K562 (cell line): ENCODE data around the gene BPHL. TPM values are rescaled to one million over a fixed set of nuclear protein-coding genes. Genes with fewer than 3 reads are reported as not detected.

Experiments used
- GATA2 ChIP-seq: sonication (generic); formaldehyde crosslinking; IDR thresholded peaks from 2 replicates; pipeline ENCODE4 v1.4.0; 2020; ENCODE audit warnings: mild to moderate bottlenecking, missing genetic modification reagents
- HEY1 ChIP-seq: fragments of 250-450 bp; sonication (Bioruptor Pico); IDR thresholded peaks from 2 replicates; pipeline ENCODE4 v1.5.0; 2020; ENCODE audit warnings: mild to moderate bottlenecking, moderate library complexity, borderline replicate concordance
- HMG20B ChIP-seq: fragments of 250-450 bp; sonication (Bioruptor Pico); IDR thresholded peaks from 2 replicates; pipeline ENCODE4 v1.5.0; 2021; ENCODE audit warnings: mild to moderate bottlenecking
- KDM1A ChIP-seq, 2 experiments: fragments of 450-650 bp; IDR thresholded peaks; 2 replicates each; pipeline ENCODE4 v1.6.1; 2016; ENCODE audit warnings: mild to moderate bottlenecking in 2 of 2
- MTA3 ChIP-seq: fragments of 450-650 bp; formaldehyde crosslinking; IDR thresholded peaks from 2 replicates; pipeline ENCODE4 v1.6.1; 2017; ENCODE audit warnings: mild to moderate bottlenecking, borderline replicate concordance
- RB1 ChIP-seq: fragments of 450-650 bp; IDR thresholded peaks from 2 replicates; pipeline ENCODE4 v1.6.1; 2017; ENCODE audit warnings: low read depth, mild to moderate bottlenecking
- SAFB ChIP-seq: fragments of 200-400 bp; formaldehyde crosslinking; IDR thresholded peaks from 2 replicates; pipeline ENCODE4 v1.6.1; 2017; ENCODE audit warnings: low read depth, low read length, borderline replicate concordance
- SMARCA5 ChIP-seq: fragments of 450-650 bp; IDR thresholded peaks from 2 replicates; pipeline ENCODE4 v1.6.1; 2016
- TEAD2 ChIP-seq: fragments of 450-650 bp; IDR thresholded peaks from 2 replicates; pipeline ENCODE4 v1.6.1; 2016; ENCODE audit warnings: missing genetic modification characterization, control low read depth, missing compliant biosample characterization
- TGIF2 ChIP-seq: sonication (generic); formaldehyde crosslinking; IDR thresholded peaks from 2 replicates; pipeline ENCODE4 v1.8.1; 2022; ENCODE audit warnings: mild to moderate bottlenecking, missing genetic modification reagents, moderate library complexity
- ZBTB8A ChIP-seq: fragments of 450-650 bp; IDR thresholded peaks from 2 replicates; pipeline ENCODE4 v1.6.1; 2018; ENCODE audit warnings: mild to moderate bottlenecking, moderate library complexity; ENCODE audit not compliant: partially characterized antibody
- ZNF444 ChIP-seq: fragments of 250-450 bp; sonication (Bioruptor Pico); IDR thresholded peaks from 2 replicates; pipeline ENCODE4 v1.4.0; 2020; ENCODE audit warnings: mild to moderate bottlenecking, moderate library complexity
- ZNF77 ChIP-seq: fragments of 250-450 bp; sonication (Bioruptor Pico); IDR thresholded peaks from 2 replicates; pipeline ENCODE4 v1.5.0; 2020
- polyA plus RNA-seq, 8 experiments: library from polyadenylated mRNA; depleted of rRNA in 4 of 8; stranded (reverse) in 5 of 8; unstranded in 3 of 8; fragments of >200 nt; fragmentation: Nextera tagmentation in 2 of 8; fragmentation: Illumina TruSeq in 1 of 8; extraction: Ambion mirVana in 2 of 8; extraction: Trizol in 1 of 8; gene quantifications; 2 replicates each; pipeline versions ENCODE4 v1.2.1 to v1.2.3, GENCODE V29; 2011 to 2014; ENCODE audit warnings: inconsistent platforms in 1 of 8, missing spikeins in 1 of 8
- total RNA-seq, 7 experiments: library from RNA; depleted of rRNA in 6 of 7; stranded (reverse); fragments of >200 nt in 6 of 7; fragmentation: Illumina TruSeq in 2 of 7; extraction: Trizol in 2 of 7; gene quantifications; 2 replicates each; pipeline versions ENCODE4 v1.2.1 to v1.2.3, GENCODE V29; 2011 to 2021; ENCODE audit warnings: low replicate concordance in 1 of 7
- TF ChIP-seq, protein P1 (sequence below): IDR thresholded peaks from 2 replicates; pipeline ENCODE4 v1.6.1; 2012; ENCODE audit warnings: low read depth, low read length, improper control_type of control experiment, borderline replicate concordance
- TF ChIP-seq, protein P2 (sequence below): sonication (generic); formaldehyde crosslinking; IDR thresholded peaks from 2 replicates; pipeline ENCODE4 v1.5.0; 2020; ENCODE audit warnings: missing genetic modification reagents
- TF ChIP-seq, protein P3 (sequence below): sonication (generic); formaldehyde crosslinking; IDR thresholded peaks from 2 replicates; pipeline ENCODE4 v1.8.1; 2023; ENCODE audit warnings: mild to moderate bottlenecking, missing genetic modification reagents
- TF ChIP-seq, protein P4 (sequence below): fragments of 450-650 bp; IDR thresholded peaks from 2 replicates; pipeline ENCODE4 v1.6.1; 2016
- TF ChIP-seq, protein P5 (sequence below): fragments of 250-450 bp; sonication (Bioruptor Pico); IDR thresholded peaks from 2 replicates; pipeline ENCODE4 v1.9.0; 2021; ENCODE audit warnings: mild to moderate bottlenecking, inconsistent platforms

The BPHL gene
- total and polyA plus RNA-seq, 9 of the 15 experiments (the other 6 are each of a cell fraction or from before 2014, with no cell fraction given), result 3.5 to 17.4 (median 8.2) TPM

DNA sequence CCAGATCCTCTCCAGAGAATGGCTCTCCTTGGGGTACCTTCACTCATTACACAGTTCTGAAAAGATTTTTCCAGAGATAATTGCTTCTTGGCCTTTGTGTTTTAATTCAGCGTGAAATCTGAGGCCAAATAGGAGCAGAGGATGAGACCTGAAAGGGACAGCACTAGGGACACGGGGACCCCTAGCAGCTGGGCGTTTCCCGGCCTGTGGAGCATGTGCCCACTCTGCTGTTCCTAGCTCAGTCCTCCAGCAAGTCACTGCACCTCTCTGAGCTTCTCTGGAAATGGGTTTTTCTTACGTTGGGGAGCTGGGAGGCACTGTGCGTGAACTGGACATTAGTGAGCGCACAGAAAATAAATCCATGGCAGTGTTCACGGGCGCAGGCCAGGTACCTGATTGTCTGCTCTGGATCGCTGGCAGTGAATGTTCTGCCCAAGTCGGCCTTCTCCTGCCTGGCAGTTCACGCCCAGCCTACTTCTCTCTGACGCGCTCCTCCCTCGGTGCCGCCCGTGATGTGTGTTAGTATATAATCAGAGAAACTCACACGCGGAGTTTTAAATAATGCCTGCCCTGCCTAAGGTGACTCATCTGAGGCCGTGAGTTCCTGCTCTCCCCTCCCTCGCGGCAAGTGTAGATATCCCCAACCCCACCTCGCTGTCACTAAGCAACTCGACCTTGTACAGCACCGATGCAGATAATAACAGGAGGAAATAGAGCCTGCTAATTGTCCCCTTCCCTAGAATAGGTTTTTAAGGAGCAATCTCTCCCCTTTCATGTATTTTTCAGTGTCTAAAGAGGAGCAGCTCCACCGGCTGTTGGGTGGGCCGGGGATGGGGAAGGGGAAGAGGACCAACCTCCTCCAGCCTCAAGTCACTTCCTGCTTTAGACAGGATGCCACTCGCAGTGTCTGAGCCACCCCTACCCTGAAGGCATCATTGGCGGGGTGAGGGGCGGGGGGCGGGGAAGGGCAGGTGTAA, 41.6 kb downstream of the BPHL start (continued):
- TF ChIP-seq SMARCA5 (0 out of 2 replicates have a peak, but pooled peaks have one; percentile 45), ZNF77 (CRISPR knock-in tag) (no peak), ZNF444 (CRISPR knock-in tag) (no peak), GATA2 (CRISPR knock-in tag) (no peak; the same call in 1 of the 2 replicates), MTA3 (peak; percentile 76), TGIF2 (no peak), SAFB (no peak), HEY1 (no peak), ZBTB8A (no peak), HMG20B (no peak), TEAD2 (tag) (no peak), RB1 (no peak; the same call in 1 of the 2 replicates), KDM1A (IDR thresholded peaks at IDR 0.05) (peak; percentile 47 to 59; a peak in 3 of 4 replicates)
- TF ChIP-seq, protein P1, sequence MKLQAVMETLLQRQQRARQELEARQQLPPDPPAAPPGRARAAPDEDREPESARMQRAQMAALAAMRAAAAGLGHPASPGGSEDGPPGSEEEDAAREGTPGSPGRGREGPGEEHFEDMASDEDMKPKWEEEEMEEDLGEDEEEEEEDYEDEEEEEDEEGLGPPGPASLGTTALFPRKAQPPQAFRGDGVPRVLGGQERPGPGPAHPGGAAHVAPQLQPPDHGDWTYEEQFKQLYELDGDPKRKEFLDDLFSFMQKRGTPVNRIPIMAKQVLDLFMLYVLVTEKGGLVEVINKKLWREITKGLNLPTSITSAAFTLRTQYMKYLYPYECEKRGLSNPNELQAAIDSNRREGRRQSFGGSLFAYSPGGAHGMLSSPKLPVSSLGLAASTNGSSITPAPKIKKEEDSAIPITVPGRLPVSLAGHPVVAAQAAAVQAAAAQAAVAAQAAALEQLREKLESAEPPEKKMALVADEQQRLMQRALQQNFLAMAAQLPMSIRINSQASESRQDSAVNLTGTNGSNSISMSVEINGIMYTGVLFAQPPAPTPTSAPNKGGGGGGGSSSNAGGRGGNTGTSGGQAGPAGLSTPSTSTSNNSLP, result no peak; the same call in none of the 2 replicates
- TF ChIP-seq, protein P2, sequence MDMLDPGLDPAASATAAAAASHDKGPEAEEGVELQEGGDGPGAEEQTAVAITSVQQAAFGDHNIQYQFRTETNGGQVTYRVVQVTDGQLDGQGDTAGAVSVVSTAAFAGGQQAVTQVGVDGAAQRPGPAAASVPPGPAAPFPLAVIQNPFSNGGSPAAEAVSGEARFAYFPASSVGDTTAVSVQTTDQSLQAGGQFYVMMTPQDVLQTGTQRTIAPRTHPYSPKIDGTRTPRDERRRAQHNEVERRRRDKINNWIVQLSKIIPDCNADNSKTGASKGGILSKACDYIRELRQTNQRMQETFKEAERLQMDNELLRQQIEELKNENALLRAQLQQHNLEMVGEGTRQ, result no peak
- TF ChIP-seq, protein P3, sequence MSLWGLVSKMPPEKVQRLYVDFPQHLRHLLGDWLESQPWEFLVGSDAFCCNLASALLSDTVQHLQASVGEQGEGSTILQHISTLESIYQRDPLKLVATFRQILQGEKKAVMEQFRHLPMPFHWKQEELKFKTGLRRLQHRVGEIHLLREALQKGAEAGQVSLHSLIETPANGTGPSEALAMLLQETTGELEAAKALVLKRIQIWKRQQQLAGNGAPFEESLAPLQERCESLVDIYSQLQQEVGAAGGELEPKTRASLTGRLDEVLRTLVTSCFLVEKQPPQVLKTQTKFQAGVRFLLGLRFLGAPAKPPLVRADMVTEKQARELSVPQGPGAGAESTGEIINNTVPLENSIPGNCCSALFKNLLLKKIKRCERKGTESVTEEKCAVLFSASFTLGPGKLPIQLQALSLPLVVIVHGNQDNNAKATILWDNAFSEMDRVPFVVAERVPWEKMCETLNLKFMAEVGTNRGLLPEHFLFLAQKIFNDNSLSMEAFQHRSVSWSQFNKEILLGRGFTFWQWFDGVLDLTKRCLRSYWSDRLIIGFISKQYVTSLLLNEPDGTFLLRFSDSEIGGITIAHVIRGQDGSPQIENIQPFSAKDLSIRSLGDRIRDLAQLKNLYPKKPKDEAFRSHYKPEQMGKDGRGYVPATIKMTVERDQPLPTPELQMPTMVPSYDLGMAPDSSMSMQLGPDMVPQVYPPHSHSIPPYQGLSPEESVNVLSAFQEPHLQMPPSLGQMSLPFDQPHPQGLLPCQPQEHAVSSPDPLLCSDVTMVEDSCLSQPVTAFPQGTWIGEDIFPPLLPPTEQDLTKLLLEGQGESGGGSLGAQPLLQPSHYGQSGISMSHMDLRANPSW (CRISPR knock-in tag), result peak; percentile 82; the same call in 1 of the 2 replicates
- TF ChIP-seq, protein P4, sequence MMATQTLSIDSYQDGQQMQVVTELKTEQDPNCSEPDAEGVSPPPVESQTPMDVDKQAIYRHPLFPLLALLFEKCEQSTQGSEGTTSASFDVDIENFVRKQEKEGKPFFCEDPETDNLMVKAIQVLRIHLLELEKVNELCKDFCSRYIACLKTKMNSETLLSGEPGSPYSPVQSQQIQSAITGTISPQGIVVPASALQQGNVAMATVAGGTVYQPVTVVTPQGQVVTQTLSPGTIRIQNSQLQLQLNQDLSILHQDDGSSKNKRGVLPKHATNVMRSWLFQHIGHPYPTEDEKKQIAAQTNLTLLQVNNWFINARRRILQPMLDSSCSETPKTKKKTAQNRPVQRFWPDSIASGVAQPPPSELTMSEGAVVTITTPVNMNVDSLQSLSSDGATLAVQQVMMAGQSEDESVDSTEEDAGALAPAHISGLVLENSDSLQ, result peak; percentile 54
- TF ChIP-seq, protein P5, sequence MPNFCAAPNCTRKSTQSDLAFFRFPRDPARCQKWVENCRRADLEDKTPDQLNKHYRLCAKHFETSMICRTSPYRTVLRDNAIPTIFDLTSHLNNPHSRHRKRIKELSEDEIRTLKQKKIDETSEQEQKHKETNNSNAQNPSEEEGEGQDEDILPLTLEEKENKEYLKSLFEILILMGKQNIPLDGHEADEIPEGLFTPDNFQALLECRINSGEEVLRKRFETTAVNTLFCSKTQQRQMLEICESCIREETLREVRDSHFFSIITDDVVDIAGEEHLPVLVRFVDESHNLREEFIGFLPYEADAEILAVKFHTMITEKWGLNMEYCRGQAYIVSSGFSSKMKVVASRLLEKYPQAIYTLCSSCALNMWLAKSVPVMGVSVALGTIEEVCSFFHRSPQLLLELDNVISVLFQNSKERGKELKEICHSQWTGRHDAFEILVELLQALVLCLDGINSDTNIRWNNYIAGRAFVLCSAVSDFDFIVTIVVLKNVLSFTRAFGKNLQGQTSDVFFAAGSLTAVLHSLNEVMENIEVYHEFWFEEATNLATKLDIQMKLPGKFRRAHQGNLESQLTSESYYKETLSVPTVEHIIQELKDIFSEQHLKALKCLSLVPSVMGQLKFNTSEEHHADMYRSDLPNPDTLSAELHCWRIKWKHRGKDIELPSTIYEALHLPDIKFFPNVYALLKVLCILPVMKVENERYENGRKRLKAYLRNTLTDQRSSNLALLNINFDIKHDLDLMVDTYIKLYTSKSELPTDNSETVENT, result peak; percentile 85
